HepG2 (cell line): ENCODE measurements around the gene CKLF. TPM values are rescaled to one million over a fixed set of nuclear protein-coding genes. Genes with fewer than 3 reads are reported as not detected.

Experiments used
- GFI1 ChIP-seq: sonication (generic); formaldehyde crosslinking; IDR thresholded peaks from 2 replicates; pipeline ENCODE4 v1.5.0; 2020; ENCODE audit warnings: missing genetic modification reagents, mild to moderate bottlenecking, borderline replicate concordance
- MLLT10 ChIP-seq: sonication (generic); formaldehyde crosslinking; IDR thresholded peaks from 2 replicates; pipeline ENCODE4 v1.4.0; 2020; ENCODE audit warnings: missing genetic modification reagents
- NFE2 ChIP-seq: sonication (generic); formaldehyde crosslinking; IDR thresholded peaks from 2 replicates; pipeline ENCODE4 v1.4.0; 2020; ENCODE audit warnings: missing genetic modification reagents
- PCBP1 ChIP-seq: fragments of 200-400 bp; formaldehyde crosslinking; IDR thresholded peaks from 2 replicates; pipeline ENCODE4 v1.6.1; 2017; ENCODE audit warnings: mild to moderate bottlenecking, low read depth, low read length, borderline replicate concordance
- PRPF4 ChIP-seq: fragments of 200-400 bp; formaldehyde crosslinking; IDR thresholded peaks from 2 replicates; pipeline ENCODE4 v1.6.1; 2016; ENCODE audit warnings: low read length, low read depth; ENCODE audit not compliant: poor library complexity, severe bottlenecking
- TOE1 ChIP-seq: sonication (generic); formaldehyde crosslinking; IDR thresholded peaks from 2 replicates; pipeline ENCODE4 v1.4.0; 2020; ENCODE audit warnings: mild to moderate bottlenecking, missing genetic modification reagents
- WIZ ChIP-seq: sonication (generic); formaldehyde crosslinking; IDR thresholded peaks from 2 replicates; pipeline ENCODE4 v1.5.1; 2020; ENCODE audit warnings: mild to moderate bottlenecking, missing genetic modification reagents
- ZBTB7B ChIP-seq: sonication (generic); formaldehyde crosslinking; IDR thresholded peaks from 2 replicates; pipeline ENCODE4 v1.4.0; 2020; ENCODE audit warnings: missing genetic modification reagents
- ZFP41 ChIP-seq: sonication (generic); formaldehyde crosslinking; IDR thresholded peaks from 2 replicates; pipeline ENCODE4 v1.4.0; 2020; ENCODE audit warnings: mild to moderate bottlenecking, missing genetic modification reagents, borderline replicate concordance
- ZNF121 ChIP-seq: sonication (generic); formaldehyde crosslinking; IDR thresholded peaks from 2 replicates; pipeline ENCODE4 v1.5.0; 2020; ENCODE audit warnings: mild to moderate bottlenecking, missing genetic modification reagents
- ZNF577 ChIP-seq: sonication (generic); formaldehyde crosslinking; IDR thresholded peaks from 2 replicates; pipeline ENCODE4 v1.4.0; 2020; ENCODE audit warnings: mild to moderate bottlenecking, low read depth, missing genetic modification reagents, borderline replicate concordance
- ZNF672 ChIP-seq: sonication (generic); formaldehyde crosslinking; IDR thresholded peaks from 2 replicates; pipeline ENCODE4 v1.8.1; 2022; ENCODE audit warnings: missing genetic modification reagents
- ZNF75D ChIP-seq: sonication (generic); formaldehyde crosslinking; IDR thresholded peaks from 2 replicates; pipeline ENCODE4 v1.8.1; 2023; ENCODE audit warnings: missing genetic modification reagents, mild to moderate bottlenecking, borderline replicate concordance
- ZSCAN30 ChIP-seq: sonication (generic); formaldehyde crosslinking; IDR thresholded peaks from 2 replicates; pipeline ENCODE4 v1.5.0; 2020; ENCODE audit warnings: mild to moderate bottlenecking, missing genetic modification reagents
- polyA plus RNA-seq, 8 experiments: library from polyadenylated mRNA; depleted of rRNA in 3 of 8; stranded (reverse) in 7 of 8; unstranded in 1 of 8; fragments of >200 nt; fragmentation: Illumina TruSeq in 4 of 8; extraction: Trizol in 4 of 8; gene quantifications; 2 replicates each; pipeline versions ENCODE4 v1.2.1 to v1.2.3, GENCODE V29; 2011 to 2016; ENCODE audit warnings: low read depth in 4 of 8, missing spikeins in 1 of 8, mixed read lengths in 1 of 8; ENCODE audit not compliant: insufficient read depth in 1 of 8
- total RNA-seq, 5 experiments: library from RNA; depleted of rRNA; stranded (reverse); fragments of >200 nt; fragmentation: Illumina TruSeq; extraction: Trizol; gene quantifications; 2 replicates each; pipeline ENCODE4 v1.2.3, GENCODE V29; 2016; ENCODE audit warnings: low read depth in 1 of 5
- TF ChIP-seq, protein P1 (sequence below): IDR thresholded peaks from 2 replicates; pipeline ENCODE4 v1.6.1; 2012; ENCODE audit warnings: low read depth, low read length, improper control_type of control experiment
- TF ChIP-seq, protein P2 (sequence below): IDR thresholded peaks from 2 replicates; pipeline ENCODE4 v1.4.0; 2020; ENCODE audit warnings: mild to moderate bottlenecking, missing genetic modification reagents
- TF ChIP-seq, protein P3 (sequence below): sonication (generic); formaldehyde crosslinking; conservative IDR thresholded peaks from 2 replicates; pipeline ENCODE4 v1.8.0; 2022; ENCODE audit warnings: low read depth, missing genetic modification reagents
- TF ChIP-seq, protein P4 (sequence below): sonication (generic); formaldehyde crosslinking; IDR thresholded peaks from 2 replicates; pipeline ENCODE4 v1.8.0; 2022; ENCODE audit warnings: mild to moderate bottlenecking, missing genetic modification reagents, borderline replicate concordance

The CKLF gene
- total and polyA plus RNA-seq, 2 of the 13 experiments (the other 11 are each of a cell fraction or from before 2014, with no cell fraction given): 120 to 167 TPM

DNA sequence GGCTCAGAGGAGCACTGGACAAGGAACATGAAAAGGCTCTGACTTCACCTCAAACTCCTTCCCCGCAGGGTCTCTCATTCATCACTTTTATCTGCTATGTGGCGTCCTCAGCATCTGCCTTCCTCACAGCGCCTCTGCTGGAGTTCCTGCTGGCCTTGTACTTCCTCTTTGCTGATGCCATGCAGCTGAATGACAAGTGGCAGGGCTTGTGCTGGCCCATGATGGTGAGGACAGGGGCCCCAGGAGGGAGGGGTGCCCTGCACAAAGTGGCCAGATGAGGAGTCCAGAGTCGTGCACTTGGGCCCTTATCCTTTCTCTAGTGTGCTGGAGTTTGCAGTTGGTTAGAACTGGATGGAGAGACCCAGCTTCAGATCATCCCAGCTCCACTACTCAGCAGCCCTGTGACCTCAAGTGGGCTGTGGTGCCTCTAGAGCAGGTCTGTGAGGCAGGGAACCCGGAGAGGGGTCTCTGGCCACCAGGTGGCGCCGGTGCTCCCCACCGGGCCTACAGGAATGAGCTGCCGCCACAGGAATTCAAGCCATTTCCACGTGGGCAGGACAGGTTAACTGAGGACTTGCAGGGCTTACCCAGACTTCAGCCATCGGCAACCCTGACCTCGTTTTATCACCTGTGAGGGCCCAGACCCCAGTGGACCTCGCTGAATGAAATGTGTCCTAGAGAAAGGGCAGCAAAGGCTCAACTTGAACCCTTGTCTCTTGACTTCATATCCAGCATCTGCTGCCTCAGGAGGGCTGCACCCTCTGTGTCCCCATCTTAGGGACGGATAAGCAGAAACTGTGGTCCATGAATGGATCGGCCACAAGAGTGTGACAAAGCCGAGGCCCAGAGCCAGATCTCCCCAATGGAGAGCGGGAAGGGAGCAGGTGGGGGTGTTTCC lies 56.1 kb downstream of the CKLF start (continued):
- TF ChIP-seq, protein P1, sequence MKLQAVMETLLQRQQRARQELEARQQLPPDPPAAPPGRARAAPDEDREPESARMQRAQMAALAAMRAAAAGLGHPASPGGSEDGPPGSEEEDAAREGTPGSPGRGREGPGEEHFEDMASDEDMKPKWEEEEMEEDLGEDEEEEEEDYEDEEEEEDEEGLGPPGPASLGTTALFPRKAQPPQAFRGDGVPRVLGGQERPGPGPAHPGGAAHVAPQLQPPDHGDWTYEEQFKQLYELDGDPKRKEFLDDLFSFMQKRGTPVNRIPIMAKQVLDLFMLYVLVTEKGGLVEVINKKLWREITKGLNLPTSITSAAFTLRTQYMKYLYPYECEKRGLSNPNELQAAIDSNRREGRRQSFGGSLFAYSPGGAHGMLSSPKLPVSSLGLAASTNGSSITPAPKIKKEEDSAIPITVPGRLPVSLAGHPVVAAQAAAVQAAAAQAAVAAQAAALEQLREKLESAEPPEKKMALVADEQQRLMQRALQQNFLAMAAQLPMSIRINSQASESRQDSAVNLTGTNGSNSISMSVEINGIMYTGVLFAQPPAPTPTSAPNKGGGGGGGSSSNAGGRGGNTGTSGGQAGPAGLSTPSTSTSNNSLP: 0 out of 2 replicates have a peak, but pooled peaks have one; percentile 23
- TF ChIP-seq, protein P2, sequence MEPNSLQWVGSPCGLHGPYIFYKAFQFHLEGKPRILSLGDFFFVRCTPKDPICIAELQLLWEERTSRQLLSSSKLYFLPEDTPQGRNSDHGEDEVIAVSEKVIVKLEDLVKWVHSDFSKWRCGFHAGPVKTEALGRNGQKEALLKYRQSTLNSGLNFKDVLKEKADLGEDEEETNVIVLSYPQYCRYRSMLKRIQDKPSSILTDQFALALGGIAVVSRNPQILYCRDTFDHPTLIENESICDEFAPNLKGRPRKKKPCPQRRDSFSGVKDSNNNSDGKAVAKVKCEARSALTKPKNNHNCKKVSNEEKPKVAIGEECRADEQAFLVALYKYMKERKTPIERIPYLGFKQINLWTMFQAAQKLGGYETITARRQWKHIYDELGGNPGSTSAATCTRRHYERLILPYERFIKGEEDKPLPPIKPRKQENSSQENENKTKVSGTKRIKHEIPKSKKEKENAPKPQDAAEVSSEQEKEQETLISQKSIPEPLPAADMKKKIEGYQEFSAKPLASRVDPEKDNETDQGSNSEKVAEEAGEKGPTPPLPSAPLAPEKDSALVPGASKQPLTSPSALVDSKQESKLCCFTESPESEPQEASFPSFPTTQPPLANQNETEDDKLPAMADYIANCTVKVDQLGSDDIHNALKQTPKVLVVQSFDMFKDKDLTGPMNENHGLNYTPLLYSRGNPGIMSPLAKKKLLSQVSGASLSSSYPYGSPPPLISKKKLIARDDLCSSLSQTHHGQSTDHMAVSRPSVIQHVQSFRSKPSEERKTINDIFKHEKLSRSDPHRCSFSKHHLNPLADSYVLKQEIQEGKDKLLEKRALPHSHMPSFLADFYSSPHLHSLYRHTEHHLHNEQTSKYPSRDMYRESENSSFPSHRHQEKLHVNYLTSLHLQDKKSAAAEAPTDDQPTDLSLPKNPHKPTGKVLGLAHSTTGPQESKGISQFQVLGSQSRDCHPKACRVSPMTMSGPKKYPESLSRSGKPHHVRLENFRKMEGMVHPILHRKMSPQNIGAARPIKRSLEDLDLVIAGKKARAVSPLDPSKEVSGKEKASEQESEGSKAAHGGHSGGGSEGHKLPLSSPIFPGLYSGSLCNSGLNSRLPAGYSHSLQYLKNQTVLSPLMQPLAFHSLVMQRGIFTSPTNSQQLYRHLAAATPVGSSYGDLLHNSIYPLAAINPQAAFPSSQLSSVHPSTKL (CRISPR knock-in tag): peak; percentile 82
- TF ChIP-seq ZNF121 (CRISPR knock-in tag) (no peak; the same call in 1 of the 2 replicates), ZNF577 (CRISPR knock-in tag) (no peak), ZBTB7B (CRISPR knock-in tag) (peak; percentile 75), NFE2 (CRISPR knock-in tag) (no peak), TOE1 (CRISPR knock-in tag) (peak; percentile 83; the same call in 1 of the 2 replicates), GFI1 (peak; percentile 55; the same call in 1 of the 2 replicates), ZNF75D (CRISPR knock-in tag) (no peak), ZSCAN30 (CRISPR knock-in tag) (no peak), PRPF4 (no peak), MLLT10 (CRISPR knock-in tag) (no peak), ZFP41 (peak; percentile 92; the same call in 1 of the 2 replicates), WIZ (no peak), ZNF672 (CRISPR knock-in tag) (no peak), PCBP1 (no peak)
- TF ChIP-seq, protein P3, sequence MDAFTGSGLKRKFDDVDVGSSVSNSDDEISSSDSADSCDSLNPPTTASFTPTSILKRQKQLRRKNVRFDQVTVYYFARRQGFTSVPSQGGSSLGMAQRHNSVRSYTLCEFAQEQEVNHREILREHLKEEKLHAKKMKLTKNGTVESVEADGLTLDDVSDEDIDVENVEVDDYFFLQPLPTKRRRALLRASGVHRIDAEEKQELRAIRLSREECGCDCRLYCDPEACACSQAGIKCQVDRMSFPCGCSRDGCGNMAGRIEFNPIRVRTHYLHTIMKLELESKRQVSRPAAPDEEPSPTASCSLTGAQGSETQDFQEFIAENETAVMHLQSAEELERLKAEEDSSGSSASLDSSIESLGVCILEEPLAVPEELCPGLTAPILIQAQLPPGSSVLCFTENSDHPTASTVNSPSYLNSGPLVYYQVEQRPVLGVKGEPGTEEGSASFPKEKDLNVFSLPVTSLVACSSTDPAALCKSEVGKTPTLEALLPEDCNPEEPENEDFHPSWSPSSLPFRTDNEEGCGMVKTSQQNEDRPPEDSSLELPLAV (CRISPR knock-in tag): no peak
- TF ChIP-seq, protein P4, sequence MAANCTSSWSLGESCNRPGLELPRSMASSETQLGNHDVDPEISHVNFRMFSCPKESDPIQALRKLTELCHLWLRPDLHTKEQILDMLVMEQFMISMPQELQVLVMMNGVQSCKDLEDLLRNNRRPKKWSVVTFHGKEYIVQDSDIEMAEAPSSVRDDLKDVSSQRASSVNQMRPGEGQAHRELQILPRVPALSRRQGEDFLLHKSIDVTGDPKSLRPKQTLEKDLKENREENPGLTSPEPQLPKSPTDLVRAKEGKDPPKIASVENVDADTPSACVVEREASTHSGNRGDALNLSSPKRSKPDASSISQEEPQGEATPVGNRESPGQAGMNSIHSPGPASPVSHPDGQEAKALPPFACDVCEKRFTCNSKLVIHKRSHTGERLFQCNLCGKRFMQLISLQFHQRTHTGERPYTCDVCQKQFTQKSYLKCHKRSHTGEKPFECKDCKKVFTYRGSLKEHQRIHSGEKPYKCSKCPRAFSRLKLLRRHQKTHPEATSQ (CRISPR knock-in tag): 0 out of 2 replicates have a peak, but pooled peaks have one; percentile 33
